ENCODE measurements around the gene RARG.
A peak's percentile ranks its signal among the peaks of the same experiment; 100 is the strongest.

RARG gene

GRCh38 chr12:53211476-53212381, 20.3 kb downstream of the RARG start:
- in situ Hi-C loops (cut with MboI; ENCODE audit: low sequenced_read_pairs, unreplicated experiment): loop anchor here (5.0 kb wide), 1 partner anchor 76 kb away; no protein-coding TSS in a partner anchor
- DNase-seq (ENCODE audit: low spot score): no peak
- TF ChIP-seq CTCF (IDR thresholded peaks at IDR 0.05; ENCODE audit: borderline replicate concordance, control extremely low read depth, extremely low read depth, insufficient read depth, missing control alignments): peak; percentile 36

- no peak for DNase-seq (ENCODE audit: low spot score)
- no peak for TF ChIP-seq CTCF (IDR thresholded peaks at IDR 0.05; ENCODE audit: borderline replicate concordance, control extremely low read depth, extremely low read depth, insufficient read depth, missing control alignments)
- in situ Hi-C loops (cut with MboI; ENCODE audit: low sequenced_read_pairs, unreplicated experiment): loop anchor here (5.0 kb wide), 1 partner anchor 76 kb away; no protein-coding TSS in a partner anchor
These were observed 21.2 kb downstream of the RARG start for GRCh38 chr12:53210843-53211242.

- in situ Hi-C loops (cut with MboI; ENCODE audit: low sequenced_read_pairs, unreplicated experiment): no loop called here
- no peak for TF ChIP-seq CTCF (IDR thresholded peaks at IDR 0.05; ENCODE audit: borderline replicate concordance, control extremely low read depth, extremely low read depth, insufficient read depth, missing control alignments)
- DNase-seq (ENCODE audit: low spot score): peak; percentile 69
These were observed 23.0 kb downstream of the RARG start for GRCh38 chr12:53208877-53209463.

- in situ Hi-C loops (cut with MboI; ENCODE audit: low sequenced_read_pairs, unreplicated experiment): no loop called here
- DNase-seq (ENCODE audit: low spot score): no peak
- TF ChIP-seq CTCF (IDR thresholded peaks at IDR 0.05; ENCODE audit: borderline replicate concordance, control extremely low read depth, extremely low read depth, insufficient read depth, missing control alignments): no peak
These were observed 23.6 kb downstream of the RARG start for GRCh38 chr12:53208435-53208834.

GRCh38 chr12:53207042-53207441, 25.0 kb downstream of the RARG start, which contains the start of gene ITGB7:
ITGB7 (minus strand) TSS chr12:53207251; CDS start chr12:53200443, 6,808 bp downstream.
- TF ChIP-seq CTCF (IDR thresholded peaks at IDR 0.05; ENCODE audit: borderline replicate concordance, control extremely low read depth, extremely low read depth, insufficient read depth, missing control alignments): no peak
- peak; percentile 77 for DNase-seq (ENCODE audit: low spot score)
- in situ Hi-C loops (cut with MboI; ENCODE audit: low sequenced_read_pairs, unreplicated experiment): no loop called here

GRCh38 chr12:53205747-53206419, 26.1 kb downstream of the RARG start:
- in situ Hi-C loops (cut with MboI; ENCODE audit: low sequenced_read_pairs, unreplicated experiment): no loop called here

More at GRCh38 chr12:53205747-53206419, 26.1 kb downstream of the RARG start:
- DNase-seq (ENCODE audit: low spot score): peak; percentile 83
- TF ChIP-seq CTCF (IDR thresholded peaks at IDR 0.05; ENCODE audit: borderline replicate concordance, control extremely low read depth, extremely low read depth, insufficient read depth, missing control alignments): no peak
